RWPE1 (cell line): ENCODE measurements around the gene IHH.

Experiments used
- CTCF ChIA-PET: fragments of 350-600 bp; sonication (Branson Sonifier 250); formaldehyde crosslinking; extraction: SDS; loops from one replicate; lab custom pipeline; 2021; lab: Yijun Ruan, JAX
- POLR2A ChIA-PET: fragments of 400-600 bp; formaldehyde crosslinking; extraction: SDS; loops from one replicate; lab custom pipeline; 2020; ENCODE audit warnings: antibody characterized with exemption; ENCODE audit not compliant: low non-redundant PET; lab: Yijun Ruan, JAX
- DNase-seq: peaks from one replicate; pipeline ENCODE4 v3.0.0; 2012; ENCODE audit warnings: low spot score
- H3K27ac ChIP-seq: fragments of 450-650 bp; 2 replicates; pipeline ENCODE4 v1.5.1; 2017
- TF ChIP-seq, protein P1 (sequence below): fragments of 450-650 bp; conservative IDR thresholded peaks from 2 replicates; pipeline ENCODE4 v1.5.1; 2017; ENCODE audit warnings: low read depth, mild to moderate bottlenecking

IHH gene

DNA sequence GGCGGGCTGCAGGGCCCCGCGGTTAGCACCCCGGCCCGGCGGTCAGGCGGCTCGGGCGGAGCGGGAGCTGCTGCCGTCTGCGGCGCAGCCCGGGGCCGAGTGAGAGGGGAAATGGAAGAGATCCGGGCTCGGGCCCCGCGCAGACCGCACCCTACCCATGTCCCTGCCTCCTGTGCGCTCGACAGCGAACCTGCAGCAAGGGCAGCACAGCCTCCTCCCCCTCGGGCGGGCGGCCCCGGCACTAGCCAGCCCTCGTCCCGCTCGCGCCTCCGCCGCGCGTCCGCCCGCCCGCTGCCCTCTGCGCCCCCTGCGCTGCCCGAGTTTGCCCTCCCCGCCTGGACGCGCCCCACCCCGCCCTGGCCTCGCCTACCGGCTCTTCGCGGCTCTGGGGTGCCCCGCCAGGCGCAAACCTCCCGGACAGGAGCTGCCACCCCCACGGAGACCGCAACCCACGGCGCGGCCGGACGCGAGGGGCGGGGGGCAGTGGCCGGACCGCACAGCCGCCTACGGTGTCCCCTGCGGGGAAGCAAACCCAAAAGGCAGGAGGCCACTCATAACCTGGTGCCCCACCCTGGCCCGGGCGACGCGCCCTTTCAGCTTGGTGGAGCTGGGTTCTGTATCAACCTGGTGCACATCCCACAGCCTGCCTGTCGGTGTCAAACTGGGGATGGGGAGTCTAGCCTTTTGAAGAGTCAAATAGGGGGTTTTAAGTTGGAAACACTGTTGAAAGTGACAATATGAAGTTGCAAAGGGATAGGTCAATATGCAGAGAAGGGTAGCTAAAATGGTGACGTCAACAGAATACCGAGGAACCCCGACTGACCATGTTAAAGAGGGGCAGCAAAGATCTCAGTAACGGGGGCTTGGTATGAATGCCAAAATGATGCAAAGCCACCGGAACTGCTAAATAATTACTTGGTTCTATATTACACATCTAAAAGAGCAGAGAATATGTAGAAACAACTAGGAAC lies at the start of gene IHH:
Gene IHH (minus strand): TSS at position 101 of the 971 bp plus-strand sequence. CDS start 454 bp downstream, outside the sequence.
- TF ChIP-seq, protein P1, sequence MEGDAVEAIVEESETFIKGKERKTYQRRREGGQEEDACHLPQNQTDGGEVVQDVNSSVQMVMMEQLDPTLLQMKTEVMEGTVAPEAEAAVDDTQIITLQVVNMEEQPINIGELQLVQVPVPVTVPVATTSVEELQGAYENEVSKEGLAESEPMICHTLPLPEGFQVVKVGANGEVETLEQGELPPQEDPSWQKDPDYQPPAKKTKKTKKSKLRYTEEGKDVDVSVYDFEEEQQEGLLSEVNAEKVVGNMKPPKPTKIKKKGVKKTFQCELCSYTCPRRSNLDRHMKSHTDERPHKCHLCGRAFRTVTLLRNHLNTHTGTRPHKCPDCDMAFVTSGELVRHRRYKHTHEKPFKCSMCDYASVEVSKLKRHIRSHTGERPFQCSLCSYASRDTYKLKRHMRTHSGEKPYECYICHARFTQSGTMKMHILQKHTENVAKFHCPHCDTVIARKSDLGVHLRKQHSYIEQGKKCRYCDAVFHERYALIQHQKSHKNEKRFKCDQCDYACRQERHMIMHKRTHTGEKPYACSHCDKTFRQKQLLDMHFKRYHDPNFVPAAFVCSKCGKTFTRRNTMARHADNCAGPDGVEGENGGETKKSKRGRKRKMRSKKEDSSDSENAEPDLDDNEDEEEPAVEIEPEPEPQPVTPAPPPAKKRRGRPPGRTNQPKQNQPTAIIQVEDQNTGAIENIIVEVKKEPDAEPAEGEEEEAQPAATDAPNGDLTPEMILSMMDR: no peak
- ChIA-PET CTCF (interaction anchor here (0.8 to 4.5 kb wide), 4 partner anchors 20 to 94 kb away, joined by 3 to 32 read pairs (median 7); partner anchors contain the start of gene CFAP65), POLR2A (no interaction called here)
- no peak within 1 kb of the TSS for H3K27ac ChIP-seq
- no peak for DNase-seq

DNA sequence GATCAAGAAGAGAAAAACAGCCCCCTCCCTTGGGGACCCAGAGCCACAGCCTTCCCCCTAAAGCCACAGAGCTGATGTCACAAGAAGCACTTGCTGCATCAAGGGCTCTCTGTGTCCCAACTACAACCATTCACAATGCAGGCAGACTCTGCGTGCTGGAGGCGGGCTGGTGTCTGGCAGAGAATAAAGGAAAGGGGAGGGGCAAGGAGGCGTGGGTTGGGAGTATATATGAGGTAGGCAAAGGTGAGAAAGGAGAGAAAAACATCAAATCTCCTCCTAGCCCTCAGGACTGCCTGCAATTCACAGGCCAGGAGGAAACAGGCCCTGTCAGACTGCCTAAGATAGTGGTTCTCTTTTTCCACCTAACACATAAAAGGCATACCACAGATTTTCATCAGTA lies 48.8 kb upstream of the IHH start:
- TF ChIP-seq, protein P1: no peak
- no peak overlapping the region for H3K27ac ChIP-seq
- no peak for DNase-seq
- ChIA-PET POLR2A (no interaction called here), CTCF (interaction anchor here (0.7 kb wide), 1 partner anchor 10 kb away, joined by 5 read pairs; no protein-coding TSS in a partner anchor)

DNA sequence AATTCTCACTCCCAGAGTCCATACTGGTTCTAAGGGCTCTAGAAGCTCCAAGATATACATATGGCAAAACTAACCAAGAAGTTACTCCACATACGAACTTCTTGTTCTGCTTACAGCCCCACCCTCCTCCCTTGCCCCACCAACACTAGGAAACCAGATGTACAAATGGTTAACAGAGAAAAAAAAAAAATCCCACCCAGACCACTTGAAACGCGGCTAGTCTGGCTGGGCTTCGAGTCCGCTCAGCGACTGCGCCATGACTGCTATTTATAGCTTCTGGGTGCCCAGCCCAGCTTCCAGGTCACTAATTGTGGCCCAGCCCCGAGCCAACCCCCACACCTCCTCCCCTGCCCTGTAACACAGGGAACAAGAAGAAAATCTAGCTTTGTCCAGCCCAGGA lies 47.0 kb upstream of the IHH start:
- CTCF ChIA-PET: interaction anchor here (0.6 to 0.9 kb wide), 3 partner anchors 9 to 196 kb away, joined by 3 to 4 read pairs (median 4); no protein-coding TSS in a partner anchor
- TF ChIP-seq, protein P1: no peak
- H3K27ac ChIP-seq: no peak overlapping the region
- POLR2A ChIA-PET: no interaction called here
- no peak for DNase-seq

DNA sequence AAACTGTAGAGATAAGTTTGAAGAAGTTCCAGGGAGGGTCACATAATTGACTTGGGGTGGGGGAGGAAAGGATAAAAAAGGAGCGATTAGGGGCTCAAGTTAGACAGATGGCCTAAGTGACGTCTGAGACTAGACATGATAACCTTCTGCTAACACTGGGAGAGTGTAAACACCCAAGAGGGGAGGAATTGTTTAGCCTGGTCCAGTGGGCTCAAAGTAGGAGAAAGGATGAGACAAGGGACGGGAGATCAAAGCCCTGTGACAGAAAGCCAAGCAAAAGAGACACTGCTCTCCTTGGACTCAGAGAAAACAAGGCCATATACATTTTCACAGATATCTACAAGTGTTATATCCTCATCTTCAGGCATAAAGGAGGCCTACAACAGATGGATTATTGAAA lies 45.5 kb upstream of the IHH start:
- no peak for DNase-seq

DNA sequence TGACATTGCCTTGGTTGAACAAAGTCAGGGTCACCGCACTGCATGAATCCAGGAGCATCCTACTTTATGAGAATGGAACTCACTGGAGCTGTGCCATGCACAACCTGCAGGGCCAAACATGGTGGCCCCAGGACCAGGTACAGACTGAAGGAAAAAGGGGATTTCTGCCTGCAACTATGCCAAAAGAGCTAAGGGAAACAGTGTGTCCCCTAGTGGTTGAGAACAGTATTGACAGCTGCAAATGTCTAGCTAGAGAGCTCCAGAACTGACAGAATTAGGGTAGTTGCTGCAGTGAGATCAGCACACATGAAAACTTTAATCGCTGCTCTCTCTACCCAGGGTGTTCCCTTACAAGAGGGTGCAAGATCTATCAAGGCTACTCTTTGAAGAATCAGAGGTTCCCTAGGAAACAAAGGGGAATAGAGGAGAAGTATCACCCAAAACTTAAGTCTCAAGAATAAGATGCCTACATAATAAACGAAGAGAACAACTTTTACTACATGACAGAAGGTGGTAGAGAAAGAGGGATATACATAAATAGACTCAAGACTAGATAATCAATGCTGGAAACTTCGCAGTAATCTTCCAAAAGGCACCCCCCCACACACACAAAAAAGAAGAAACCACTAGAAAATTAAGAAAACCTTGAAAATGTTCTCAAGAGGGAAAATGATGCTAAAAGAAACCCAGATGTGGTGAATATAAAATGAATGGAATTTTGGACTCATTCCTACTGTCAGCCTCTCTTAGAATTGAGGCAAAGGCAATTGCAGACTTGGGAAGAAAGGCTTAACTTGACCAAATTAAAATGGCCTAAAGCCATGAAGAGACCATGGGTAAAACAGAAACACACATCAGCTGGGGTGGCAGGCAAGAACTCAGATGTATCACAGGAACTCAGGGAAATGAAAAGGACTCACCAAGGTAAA lies 43.6 kb upstream of the IHH start:
- TF ChIP-seq, protein P1: peak; percentile 51
- CTCF ChIA-PET: interaction anchor here (0.7 to 1.7 kb wide), 9 partner anchors 9 to 124 kb away, joined by 3 to 7 read pairs (median 4); no protein-coding TSS in a partner anchor
- peak; percentile 16 for DNase-seq
- POLR2A ChIA-PET: no interaction called here
- no peak overlapping the region for H3K27ac ChIP-seq

More for the DNA sequence above, 45.5 kb upstream of the IHH start:
- H3K27ac ChIP-seq: no peak overlapping the region
- ChIA-PET POLR2A (no interaction called here), CTCF (interaction anchor here (1.0 kb wide), 1 partner anchor 11 kb away, joined by 3 read pairs; no protein-coding TSS in a partner anchor)
- TF ChIP-seq, protein P1: no peak
